ENCODE data around the gene ADIPOQ.

GRCh38 chr3:186832276-186832675 lies 10.2 kb upstream of the ADIPOQ start:
- TF ChIP-seq CTCF (IDR thresholded peaks at IDR 0.05): no peak
- TF ChIP-seq EP300 (IDR thresholded peaks at IDR 0.05): no peak
- no peak for TF ChIP-seq POLR2A (IDR thresholded peaks at IDR 0.05)
